K562 (cell line): Measurements from ENCODE around the gene MAML3. TPM values are rescaled to one million over a fixed set of nuclear protein-coding genes. Genes with fewer than 3 reads are reported as not detected.

Experiments used
- ATAC-seq: fragments of 200-7000 bp; cut with Tn5 transposase; 3 replicates; pipeline ENCODE4 v1.9.1; 2020; ENCODE audit warnings: moderate library complexity
- BruUV-seq: library from RNA; stranded (reverse); fragments of 400-500 nt; replicated peaks from 2 replicates; lab custom pipeline; 2021; lab: Mats Ljungman, UMichigan
- CTCF ChIA-PET: fragments of 300-600 bp; formaldehyde crosslinking; extraction: SDS; loops from one replicate; lab custom pipeline; 2021; ENCODE audit warnings: low intra/inter-chr PET ratio; lab: Yijun Ruan, JAX
- POLR2A ChIA-PET: fragments of 300-600, 350-650 bp; sonication (Branson Sonifier 250); formaldehyde crosslinking; extraction: SDS; loops from one replicate; lab custom pipeline; 2021; ENCODE audit warnings: antibody characterized with exemption, inconsistent platforms; lab: Yijun Ruan, JAX
- DNase-seq, 4 experiments: peaks; one replicate each; pipeline versions ENCODE4 v3.0.0 to v3.0.0-alpha.2; 2011 to 2018; ENCODE audit warnings: low spot score in 3 of 4, mixed read lengths in 3 of 4; ENCODE audit errors: extremely low read depth in 1 of 4
- FAIRE-seq: peaks from 2 replicates; lab custom pipeline; 2011; peaks lifted over from hg19 to GRCh38; lab: Jason Lieb, UNC
- H2AFZ ChIP-seq: 2 replicates; pipeline ENCODE4 v1.6.0; 2011; ENCODE audit warnings: low read depth, low read length, control low read depth, inconsistent platforms
- H3K27ac ChIP-seq: fragments of 200-600 bp; 3 replicates; pipeline ENCODE4 v1.8.0; 2011; ENCODE audit warnings: low read depth, mild to moderate bottlenecking, control low read depth, inconsistent platforms, low read length, moderate library complexity, mixed read lengths; ENCODE audit errors: extremely low read depth
- H3K27me3 ChIP-seq, 2 experiments: fragments of 300-600 bp in 1 of 2; 2 replicates in 1 of 2; 3 replicates in 1 of 2; pipeline versions ENCODE4 v1.6.0 to v1.8.0; 2011; ENCODE audit warnings: inconsistent platforms in 2 of 2, low read length in 2 of 2, mild to moderate bottlenecking in 1 of 2, mixed read lengths in 1 of 2, moderate library complexity in 1 of 2; ENCODE audit not compliant: control insufficient read depth in 2 of 2, insufficient read depth in 2 of 2
- H3K36me3 ChIP-seq: fragments of 300-600 bp; 3 replicates; pipeline ENCODE4 v1.8.0; 2011; ENCODE audit warnings: mild to moderate bottlenecking, low read length, inconsistent platforms; ENCODE audit not compliant: control insufficient read depth, insufficient read depth
- H3K4me1 ChIP-seq, 2 experiments: fragments of 200-600 bp in 1 of 2; replicated peaks in 1 of 2; 2 replicates in 1 of 2; 3 replicates in 1 of 2; pipeline versions ENCODE4 v1.5.1 to v1.8.0; 2011; ENCODE audit warnings: inconsistent platforms in 2 of 2, low read length in 2 of 2, mild to moderate bottlenecking in 1 of 2, mixed read lengths in 1 of 2, moderate library complexity in 1 of 2; ENCODE audit not compliant: control insufficient read depth in 2 of 2, insufficient read depth in 2 of 2
- H3K4me2 ChIP-seq: 2 replicates; pipeline ENCODE4 v1.6.1; 2011; ENCODE audit warnings: low read length, control low read depth, inconsistent platforms, mixed read lengths; ENCODE audit not compliant: insufficient read depth
- H3K4me3 ChIP-seq: fragments of 200-600 bp; sonication (generic), shearing (Covaris generic); 2 replicates; pipeline ENCODE4 v1.5.1; 2016; ENCODE audit warnings: control low read depth, inconsistent platforms
- H3K79me2 ChIP-seq: fragments of 200-600 bp; 3 replicates; pipeline ENCODE4 v1.8.0; 2011; ENCODE audit warnings: low read length, inconsistent platforms; ENCODE audit not compliant: control insufficient read depth, insufficient read depth
- H3K9ac ChIP-seq, 2 experiments: 2 replicates each; pipeline versions ENCODE4 v1.6.0 to v1.6.1; 2011; ENCODE audit warnings: low read depth in 2 of 2, low read length in 2 of 2, control low read depth in 1 of 2, inconsistent platforms in 1 of 2, mild to moderate bottlenecking in 1 of 2, mixed read lengths in 1 of 2; ENCODE audit not compliant: insufficient read depth in 1 of 2
- H3K9me1 ChIP-seq: one replicate; pipeline ENCODE4 v1.6.0; 2011; ENCODE audit warnings: inconsistent platforms, mild to moderate bottlenecking, low read length, moderate library complexity; ENCODE audit not compliant: control insufficient read depth, insufficient read depth
- H3K9me3 ChIP-seq: replicated peaks from 2 replicates; pipeline ENCODE4 v1.5.1; 2011; ENCODE audit warnings: low read depth, low read length, inconsistent platforms; ENCODE audit not compliant: control insufficient read depth, insufficient read depth
- H4K20me1 ChIP-seq: replicated peaks from 2 replicates; pipeline ENCODE4 v1.6.1; 2011; ENCODE audit warnings: low read length, inconsistent platforms, mixed read lengths; ENCODE audit not compliant: control insufficient read depth, insufficient read depth
- CGGBP1 ChIP-seq: fragments of 250-450 bp; sonication (Bioruptor Pico); IDR thresholded peaks from 2 replicates; pipeline ENCODE4 v1.9.0; 2021; ENCODE audit warnings: mild to moderate bottlenecking
- HMBOX1 ChIP-seq: sonication (generic); IDR thresholded peaks from 2 replicates; pipeline ENCODE4 v1.6.1; 2016
- ILK ChIP-seq: fragments of 450-650 bp; IDR thresholded peaks from 2 replicates; pipeline ENCODE4 v1.6.1; 2016; ENCODE audit warnings: missing genetic modification characterization, low read depth, mild to moderate bottlenecking, missing compliant biosample characterization, moderate library complexity, borderline replicate concordance
- MED1 ChIP-seq: sonication (generic); formaldehyde crosslinking; IDR thresholded peaks from 2 replicates; pipeline ENCODE4 v1.8.1; 2023; ENCODE audit warnings: missing genetic modification reagents, borderline replicate concordance
- NCOA1 ChIP-seq: fragments of 450-650 bp; IDR thresholded peaks from 2 replicates; pipeline ENCODE4 v1.6.1; 2016; ENCODE audit warnings: low read depth
- NCOA2 ChIP-seq, 2 experiments: fragments of 450-650 bp; IDR thresholded peaks; 2 replicates each; pipeline ENCODE4 v1.6.1; 2018; ENCODE audit warnings: mild to moderate bottlenecking in 2 of 2, moderate library complexity in 1 of 2; ENCODE audit not compliant: partially characterized antibody in 2 of 2
- PBX2 ChIP-seq, 2 experiments: IDR thresholded peaks in 1 of 2; conservative IDR thresholded peaks in 1 of 2; 2 replicates each; pipeline ENCODE4 v1.6.1; 2016; ENCODE audit warnings: low read depth in 2 of 2, mild to moderate bottlenecking in 1 of 2, missing compliant biosample characterization in 1 of 2, missing genetic modification characterization in 1 of 2, moderate library complexity in 1 of 2
- POLR2AphosphoS2 ChIP-seq: IDR thresholded peaks from 2 replicates; pipeline ENCODE4 v1.6.1; 2012; ENCODE audit warnings: low read length, improper control_type of control experiment
- RBM39 ChIP-seq: fragments of 200-400 bp; formaldehyde crosslinking; optimal IDR thresholded peaks from 2 replicates; pipeline ENCODE3; 2018; ENCODE audit warnings: low read depth, low read length
- TAF7 ChIP-seq: fragments of 450-650 bp; IDR thresholded peaks from 2 replicates; pipeline ENCODE4 v1.6.1; 2016; ENCODE audit warnings: missing genetic modification characterization, missing compliant biosample characterization
- TEAD1 ChIP-seq, 2 experiments: fragments of 450-650 bp in 1 of 2; sonication (generic) in 1 of 2; formaldehyde crosslinking; IDR thresholded peaks; 2 replicates each; pipeline versions ENCODE4 v1.4.0 to v1.8.0; 2020 to 2022; ENCODE audit warnings: mild to moderate bottlenecking in 2 of 2, missing genetic modification reagents in 1 of 2
- THRA ChIP-seq: fragments of 450-650 bp; IDR thresholded peaks from 2 replicates; pipeline ENCODE4 v1.6.1; 2017; ENCODE audit warnings: mild to moderate bottlenecking, moderate library complexity
- THRAP3 ChIP-seq: fragments of 450-650 bp; IDR thresholded peaks from 2 replicates; pipeline ENCODE4 v1.6.1; 2016; ENCODE audit warnings: mild to moderate bottlenecking, inconsistent platforms, borderline replicate concordance
- USF2 ChIP-seq: sonication (generic); formaldehyde crosslinking; IDR thresholded peaks from 2 replicates; pipeline ENCODE4 v1.5.0; 2020; ENCODE audit warnings: missing genetic modification reagents
- WGBS: fragments of 100-300 bp; shearing (Covaris generic); methylation state at CpG from one replicate; pipeline ENCODE4 v1.1.6; 2016; ENCODE audit warnings: low coverage, mixed read lengths; ENCODE audit not compliant: insufficient coverage; ENCODE audit errors: missing lambda C conversion rate; 5-methylcytosine and 5-hydroxymethylcytosine counted together
- in situ Hi-C: fragments of 300-500 bp; cut with MboI; formaldehyde crosslinking; loops from 4 replicates; pipeline ENCODE4 v1.15.0; 2018; ENCODE audit warnings: inconsistent platforms, mixed read lengths
- intact Hi-C: fragments of 100-400 bp; cut with micrococcal nuclease; formaldehyde crosslinking; loops from 2 replicates; pipeline ENCODE4 v1.14.2; 2022
- polyA plus RNA-seq, 8 experiments: library from polyadenylated mRNA; depleted of rRNA in 4 of 8; stranded (reverse) in 5 of 8; unstranded in 3 of 8; fragments of >200 nt; fragmentation: Nextera tagmentation in 2 of 8; fragmentation: Illumina TruSeq in 1 of 8; extraction: Ambion mirVana in 2 of 8; extraction: Trizol in 1 of 8; gene quantifications; 2 replicates each; pipeline versions ENCODE4 v1.2.1 to v1.2.3, GENCODE V29; 2011 to 2014; ENCODE audit warnings: inconsistent platforms in 1 of 8, missing spikeins in 1 of 8
- total RNA-seq, 7 experiments: library from RNA; depleted of rRNA in 6 of 7; stranded (reverse); fragments of >200 nt in 6 of 7; fragmentation: Illumina TruSeq in 2 of 7; extraction: Trizol in 2 of 7; gene quantifications; 2 replicates each; pipeline versions ENCODE4 v1.2.1 to v1.2.3, GENCODE V29; 2011 to 2021; ENCODE audit warnings: low replicate concordance in 1 of 7

MAML3 gene
- total and polyA plus RNA-seq, 9 of the 15 experiments (the other 6 are each of a cell fraction or from before 2014, with no cell fraction given): 0.01 to 0.55 (median 0.25) TPM

GRCh38 chr4:139984471-139984870 is 169.5 kb downstream of the MAML3 start (continued):
- TF ChIP-seq CGGBP1: no peak
- no peak for TF ChIP-seq NCOA1
- TF ChIP-seq RBM39: no peak
- no peak for TF ChIP-seq TEAD1 (CRISPR knock-in tag; IDR thresholded peaks at IDR 0.05)
- TF ChIP-seq NCOA2 (IDR thresholded peaks at IDR 0.05; ENCODE audit: partially characterized antibody in 2 of 2): no peak
- no peak for TF ChIP-seq ILK (tag)
- TF ChIP-seq USF2: no peak
- TF ChIP-seq HMBOX1: no peak

- Histone ChIP-seq H3K36me3 (no peaks in the 10 kb centered on the region), H3K79me2 (no peaks in the 10 kb centered on the region), H3K9me1 (no peaks in the 10 kb centered on the region), H3K9me3 (no peaks in the 10 kb centered on the region), H3K27me3 (no peaks in the 10 kb centered on the region), H3K4me3 (no peak overlapping the region), H3K9ac (no peak overlapping the region), H3K27ac (no peak overlapping the region), H3K4me1 (no peaks in the 10 kb centered on the region; a peak in 1 of 5 replicates), H4K20me1 (no peaks in the 10 kb centered on the region), H2AFZ (no peak overlapping the region), H3K4me2 (no peak overlapping the region)
- FAIRE-seq (no peak), ATAC-seq (no peak), DNase-seq (no peak)
- WGBS: 4% methylated on average over 2 of the region's 2 CpGs
- in situ Hi-C loops (no loop called here), intact Hi-C loops (no loop called here)
- ChIA-PET CTCF (no interaction called here), POLR2A (no interaction called here)
- no TSS peak for BruUV-seq
- no peak for TF ChIP-seq TAF7 (tag)
- TF ChIP-seq PBX2 (CRISPR knock-in tag; IDR thresholded peaks at IDR 0.05; ENCODE audit: low read depth): no peak
- TF ChIP-seq PBX2 (tag; conservative IDR thresholded peaks at IDR 0.05; ENCODE audit: low read depth): no peak
- no peak for TF ChIP-seq MED1 (CRISPR knock-in tag)
- no peak for TF ChIP-seq THRAP3
- no peak for TF ChIP-seq POLR2AphosphoS2
- TF ChIP-seq THRA: no peak
Observed at GRCh38 chr4:139978692-139979091, 175.3 kb downstream of the MAML3 start.
